ENCODE data around the gene ST14. TPM values are rescaled to one million over a fixed set of nuclear protein-coding genes. Genes with fewer than 3 reads are reported as not detected.

ST14 gene
- total RNA-seq, 1 experiment from 2014 or later: 298 TPM

- H3K9me3 ChIP-seq: no peaks in the 10 kb centered on the region
- intact Hi-C loops (cut with micrococcal nuclease; ENCODE audit: unreplicated experiment): no loop called here
- Mint-ChIP-seq H3K27me3 (ENCODE audit: insufficient read depth, unreplicated experiment) (no peaks in the 10 kb centered on the region), H3K4me3 (ENCODE audit: unreplicated experiment) (no peak overlapping the region), H3K27ac (ENCODE audit: unreplicated experiment) (peak overlapping the region; percentile 87), H3K4me1 (ENCODE audit: low read depth, unreplicated experiment) (peaks cover 63% of the 10 kb centered on the region), H3K36me3 (ENCODE audit: insufficient read depth, unreplicated experiment) (peaks cover 100% of the 10 kb centered on the region), H3K9me3 (ENCODE audit: unreplicated experiment) (no peaks in the 10 kb centered on the region)
- BruUV-seq (replicated peaks): no TSS peak
- DNase-seq: peak in 1 of 2 experiments; percentile 9
- POLR2A ChIA-PET: interaction anchor here (0.7 to 1.6 kb wide), 6 partner anchors 10 to 948 kb away, joined by 3 to 22 read pairs (median 5); partner anchors contain the start of genes PRDM10 and ST14
- no peaks in the 10 kb centered on the region for H3K27me3 ChIP-seq (replicated peaks; ENCODE audit: control insufficient read depth, insufficient read depth, low read length)
- H3K4me3 ChIP-seq (ENCODE audit: low read depth, low read length): no peak overlapping the region
- TF ChIP-seq, protein P1, sequence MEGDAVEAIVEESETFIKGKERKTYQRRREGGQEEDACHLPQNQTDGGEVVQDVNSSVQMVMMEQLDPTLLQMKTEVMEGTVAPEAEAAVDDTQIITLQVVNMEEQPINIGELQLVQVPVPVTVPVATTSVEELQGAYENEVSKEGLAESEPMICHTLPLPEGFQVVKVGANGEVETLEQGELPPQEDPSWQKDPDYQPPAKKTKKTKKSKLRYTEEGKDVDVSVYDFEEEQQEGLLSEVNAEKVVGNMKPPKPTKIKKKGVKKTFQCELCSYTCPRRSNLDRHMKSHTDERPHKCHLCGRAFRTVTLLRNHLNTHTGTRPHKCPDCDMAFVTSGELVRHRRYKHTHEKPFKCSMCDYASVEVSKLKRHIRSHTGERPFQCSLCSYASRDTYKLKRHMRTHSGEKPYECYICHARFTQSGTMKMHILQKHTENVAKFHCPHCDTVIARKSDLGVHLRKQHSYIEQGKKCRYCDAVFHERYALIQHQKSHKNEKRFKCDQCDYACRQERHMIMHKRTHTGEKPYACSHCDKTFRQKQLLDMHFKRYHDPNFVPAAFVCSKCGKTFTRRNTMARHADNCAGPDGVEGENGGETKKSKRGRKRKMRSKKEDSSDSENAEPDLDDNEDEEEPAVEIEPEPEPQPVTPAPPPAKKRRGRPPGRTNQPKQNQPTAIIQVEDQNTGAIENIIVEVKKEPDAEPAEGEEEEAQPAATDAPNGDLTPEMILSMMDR (IDR thresholded peaks at IDR 0.05; ENCODE audit: insufficient read depth in 1 of 2, low read depth in 1 of 2, low read length in 1 of 2, severe bottlenecking in 1 of 2, unreplicated experiment in 1 of 2): no peak
- peaks cover 59% of the 10 kb centered on the region for H3K4me1 ChIP-seq
- peaks cover 14% of the 10 kb centered on the region for H3K36me3 ChIP-seq (ENCODE audit: control insufficient read depth, insufficient read depth, low read length)
- CTCF ChIA-PET: interaction anchor here (0.7 to 2.1 kb wide), 15 partner anchors 8 to 813 kb away, joined by 3 to 71 read pairs (median 9); partner anchors contain the start of gene ST14
Observed at GRCh38 chr11:130145311-130145812, 14.2 kb upstream of the ST14 start.

GRCh38 chr11:130145975-130146776 is 13.4 kb upstream of the ST14 start:
- H3K27me3 Mint-ChIP-seq (ENCODE audit: insufficient read depth, unreplicated experiment): no peaks in the 10 kb centered on the region
- peak; percentile 98 for DNase-seq
- BruUV-seq (replicated peaks): no TSS peak
- peak overlapping the region; percentile 87 for H3K27ac Mint-ChIP-seq (ENCODE audit: unreplicated experiment)
- peaks cover 100% of the 10 kb centered on the region for H3K36me3 Mint-ChIP-seq (ENCODE audit: insufficient read depth, unreplicated experiment)
- Histone ChIP-seq H3K9me3 (no peaks in the 10 kb centered on the region), H3K4me3 (ENCODE audit: low read depth, low read length) (no peak overlapping the region), H3K4me1 (peaks cover 59% of the 10 kb centered on the region), H3K36me3 (ENCODE audit: control insufficient read depth, insufficient read depth, low read length) (peaks cover 14% of the 10 kb centered on the region), H3K27me3 (replicated peaks; ENCODE audit: control insufficient read depth, insufficient read depth, low read length) (no peaks in the 10 kb centered on the region)
- H3K4me3 Mint-ChIP-seq (ENCODE audit: unreplicated experiment): peak overlapping the region; percentile 30
- H3K9me3 Mint-ChIP-seq (ENCODE audit: unreplicated experiment): no peaks in the 10 kb centered on the region
- POLR2A ChIA-PET: interaction anchor here (0.6 to 1.6 kb wide), 13 partner anchors 10 to 947 kb away, joined by 3 to 22 read pairs (median 4); partner anchors contain the start of genes APLP2, NFRKB, PRDM10 and ST14
- H3K4me1 Mint-ChIP-seq (ENCODE audit: low read depth, unreplicated experiment): peaks cover 69% of the 10 kb centered on the region
- intact Hi-C loops (cut with micrococcal nuclease; ENCODE audit: unreplicated experiment): loop anchor here (1.0 kb wide), 6 partner anchors 13 to 251 kb away; partner anchors contain the start of genes NFRKB, PRDM10 and ST14
- TF ChIP-seq, protein P1 (IDR thresholded peaks at IDR 0.05; ENCODE audit: insufficient read depth in 1 of 2, low read depth in 1 of 2, low read length in 1 of 2, severe bottlenecking in 1 of 2, unreplicated experiment in 1 of 2): peak; percentile 66 to 94
- CTCF ChIA-PET: interaction anchor here (0.6 to 2.1 kb wide), 43 partner anchors 9 to 1239 kb away, joined by 3 to 71 read pairs (median 5); partner anchors contain the start of genes APLP2, PRDM10, SNX19 and ST14

- BruUV-seq (replicated peaks): no TSS peak
- no peaks in the 10 kb centered on the region for H3K9me3 Mint-ChIP-seq (ENCODE audit: unreplicated experiment)
- no peaks in the 10 kb centered on the region for H3K27me3 Mint-ChIP-seq (ENCODE audit: insufficient read depth, unreplicated experiment)
- H3K36me3 Mint-ChIP-seq (ENCODE audit: insufficient read depth, unreplicated experiment): peaks cover 100% of the 10 kb centered on the region
- peaks cover 72% of the 10 kb centered on the region for H3K4me1 Mint-ChIP-seq (ENCODE audit: low read depth, unreplicated experiment)
- intact Hi-C loops (cut with micrococcal nuclease; ENCODE audit: unreplicated experiment): loop anchor here (1.0 kb wide), 6 partner anchors 13 to 251 kb away; partner anchors contain the start of genes NFRKB, PRDM10 and ST14
- no peaks in the 10 kb centered on the region for H3K9me3 ChIP-seq
- no peak overlapping the region for H3K4me3 ChIP-seq (ENCODE audit: low read depth, low read length)
- TF ChIP-seq, protein P1 (IDR thresholded peaks at IDR 0.05; ENCODE audit: insufficient read depth in 1 of 2, low read depth in 1 of 2, low read length in 1 of 2, severe bottlenecking in 1 of 2, unreplicated experiment in 1 of 2): no peak
- H3K36me3 ChIP-seq (ENCODE audit: control insufficient read depth, insufficient read depth, low read length): peaks cover 12% of the 10 kb centered on the region
- peak overlapping the region; percentile 87 for H3K27ac Mint-ChIP-seq (ENCODE audit: unreplicated experiment)
- H3K27me3 ChIP-seq (replicated peaks; ENCODE audit: control insufficient read depth, insufficient read depth, low read length): no peaks in the 10 kb centered on the region
- peak in 1 of 2 experiments; percentile 38 for DNase-seq
- H3K4me1 ChIP-seq: peaks cover 58% of the 10 kb centered on the region
- peak overlapping the region; percentile 30 for H3K4me3 Mint-ChIP-seq (ENCODE audit: unreplicated experiment)
- ChIA-PET POLR2A (interaction anchor here (0.6 to 1.6 kb wide), 10 partner anchors 9 to 251 kb away, joined by 3 to 22 read pairs (median 4); partner anchors contain the start of genes APLP2, NFRKB, PRDM10 and ST14), CTCF (interaction anchor here (0.6 to 2.1 kb wide), 41 partner anchors 9 to 1240 kb away, joined by 3 to 71 read pairs (median 5); partner anchors contain the start of genes APLP2, PRDM10, SNX19 and ST14)
Observed at GRCh38 chr11:130146796-130147195, 12.8 kb upstream of the ST14 start.

All from Caco-2 (cell line).